Smooth muscle cell (in vitro differentiated cells): ENCODE measurements around the gene DNAJA3. TPM values are rescaled to one million over a fixed set of nuclear protein-coding genes. Genes with fewer than 3 reads are reported as not detected.

Source experiments
- DNase-seq: peaks from one replicate; lab custom pipeline; 2025; ENCODE audit not compliant: unreplicated experiment; lab: John Stamatoyannopoulos, UW
- H2AFZ ChIP-seq: fragments of 200-600 bp; sonication (generic); 2 replicates; pipeline ENCODE4 v1.6.0; 2016; ENCODE audit warnings: antibody characterized with exemption, low read depth, mild to moderate bottlenecking
- H3F3A ChIP-seq: fragments of 200-600 bp; sonication (generic); 2 replicates; pipeline ENCODE4 v1.6.0; 2017; ENCODE audit warnings: antibody characterized with exemption, low read depth
- H3K27ac ChIP-seq: fragments of 200-600 bp; sonication (generic); 2 replicates; pipeline ENCODE4 v1.5.1; 2016; ENCODE audit warnings: low read depth, mild to moderate bottlenecking
- H3K27me3 ChIP-seq: fragments of 200-600 bp; sonication (generic); 2 replicates; pipeline ENCODE4 v1.6.1; 2016; ENCODE audit warnings: low read depth, mild to moderate bottlenecking
- H3K36me3 ChIP-seq: fragments of 200-600 bp; sonication (generic); 2 replicates; pipeline ENCODE4 v1.5.1; 2016; ENCODE audit warnings: low read depth
- H3K4me1 ChIP-seq: fragments of 200-600 bp; sonication (generic); 2 replicates; pipeline ENCODE4 v1.5.1; 2016; ENCODE audit warnings: low read depth
- H3K4me2 ChIP-seq: fragments of 200-600 bp; sonication (generic); 2 replicates; pipeline ENCODE4 v1.6.0; 2016; ENCODE audit warnings: mild to moderate bottlenecking
- H3K4me3 ChIP-seq: fragments of 200-600 bp; sonication (generic); 2 replicates; pipeline ENCODE4 v1.5.1; 2016; ENCODE audit warnings: mild to moderate bottlenecking
- H3K79me2 ChIP-seq: fragments of 200-600 bp; sonication (generic); 2 replicates; pipeline ENCODE4 v1.6.0; 2016; ENCODE audit warnings: low read depth, mild to moderate bottlenecking
- H3K9ac ChIP-seq: fragments of 200-600 bp; sonication (generic); 2 replicates; pipeline ENCODE4 v1.6.0; 2016; ENCODE audit warnings: low read depth
- H3K9me3 ChIP-seq: fragments of 200-600 bp; sonication (generic); replicated peaks from 2 replicates; pipeline ENCODE4 v1.5.1; 2016; ENCODE audit warnings: low read depth
- H4K20me1 ChIP-seq: fragments of 200-600 bp; sonication (generic); 2 replicates; pipeline ENCODE4 v1.6.0; 2016; ENCODE audit warnings: low read depth
- CTCF ChIP-seq: fragments of 200-600 bp; sonication (generic); IDR thresholded peaks from 2 replicates; pipeline ENCODE4 v1.5.1; 2017; ENCODE audit warnings: borderline replicate concordance, mild to moderate bottlenecking, antibody characterized with exemption; ENCODE audit not compliant: insufficient read depth, poor library complexity, severe bottlenecking
- WGBS: methylation state at CpG from one replicate; pipeline ENCODE4 v1.1.7; 2016; ENCODE audit warnings: low lambda C conversion rate; 5-methylcytosine and 5-hydroxymethylcytosine counted together
- polyA plus RNA-seq: library from polyadenylated mRNA; unstranded; fragments of >200 nt; fragmentation: Nextera tagmentation; extraction: Ambion mirVana; gene quantifications from 2 replicates; pipeline ENCODE4 v1.2.1, GENCODE V29; 2016
- total RNA-seq: library from RNA; depleted of rRNA; stranded (reverse); fragments of >200 nt; gene quantifications from 2 replicates; pipeline ENCODE4 v1.2.3, GENCODE V29; 2014

The DNAJA3 gene
- total and polyA plus RNA-seq, 2 experiments from 2014 or later, result 42.6 to 42.7 TPM

- H3K4me1 ChIP-seq, result peaks cover 22% of the 10 kb centered on the region
- whole genome bisulfite sequencing, result 89% methylated on average over 12 of the region's 12 CpGs
- H2AFZ ChIP-seq, result no peak overlapping the region
- H4K20me1 ChIP-seq, result peaks cover 100% of the 10 kb centered on the region
- no peak overlapping the region for H3K27ac ChIP-seq
- H3K27me3 ChIP-seq, result no peaks in the 10 kb centered on the region
- H3F3A ChIP-seq, result peaks cover under 1% of the 10 kb centered on the region
- H3K79me2 ChIP-seq, result peaks cover 63% of the 10 kb centered on the region
- DNase-seq, result no peak
- H3K9me3 ChIP-seq, result no peaks in the 10 kb centered on the region
- no peak for TF ChIP-seq CTCF
- no peak overlapping the region for H3K4me3 ChIP-seq
- no peaks in the 10 kb centered on the region for H3K36me3 ChIP-seq
- no peak overlapping the region for H3K9ac ChIP-seq
- no peak overlapping the region for H3K4me2 ChIP-seq
Measured at GRCh38 chr16:4377573-4378154, 48.0 kb upstream of the DNAJA3 start.

- no peak for TF ChIP-seq CTCF
- no peak overlapping the region for H2AFZ ChIP-seq
- peaks cover 6% of the 10 kb centered on the region for H3F3A ChIP-seq
- peaks cover 99% of the 10 kb centered on the region for H4K20me1 ChIP-seq
- H3K4me2 ChIP-seq, result no peak overlapping the region
- no peaks in the 10 kb centered on the region for H3K9me3 ChIP-seq
- no peak overlapping the region for H3K27ac ChIP-seq
- H3K36me3 ChIP-seq, result no peaks in the 10 kb centered on the region
- H3K79me2 ChIP-seq, result peaks cover 57% of the 10 kb centered on the region
- no peaks in the 10 kb centered on the region for H3K27me3 ChIP-seq
- DNase-seq, result no peak
- no peak overlapping the region for H3K9ac ChIP-seq
- 90% methylated on average over 15 of the region's 15 CpGs for WGBS
- no peak overlapping the region for H3K4me3 ChIP-seq
- H3K4me1 ChIP-seq, result peaks cover 16% of the 10 kb centered on the region
Measured at GRCh38 chr16:4378161-4378666, 47.5 kb upstream of the DNAJA3 start.

- no peak for DNase-seq
- peaks cover 10% of the 10 kb centered on the region for H3K4me1 ChIP-seq
- peaks cover 49% of the 10 kb centered on the region for H3K79me2 ChIP-seq
- no peak for TF ChIP-seq CTCF
- H3K9ac ChIP-seq, result no peak overlapping the region
- no peaks in the 10 kb centered on the region for H3K36me3 ChIP-seq
- H3K9me3 ChIP-seq, result no peaks in the 10 kb centered on the region
- WGBS, result 91% methylated on average over 21 of the region's 21 CpGs
- H4K20me1 ChIP-seq, result peaks cover 99% of the 10 kb centered on the region
- H3K27ac ChIP-seq, result no peak overlapping the region
- no peaks in the 10 kb centered on the region for H3K27me3 ChIP-seq
- peaks cover 14% of the 10 kb centered on the region for H3F3A ChIP-seq
- no peak overlapping the region for H3K4me3 ChIP-seq
- no peak overlapping the region for H2AFZ ChIP-seq
- H3K4me2 ChIP-seq, result no peak overlapping the region
Measured at GRCh38 chr16:4378999-4379690, 46.5 kb upstream of the DNAJA3 start.
